Left ventricle myocardium inferior (tissue), 1 donor: ENCODE results near the gene POU2F1. TPM values are rescaled to one million over a fixed set of nuclear protein-coding genes. Genes with fewer than 3 reads are reported as not detected.

ENCODE experiments used
- DNase-seq: peaks from one replicate; pipeline ENCODE4 v3.0.0-alpha.2; 2020
- H3K27ac ChIP-seq: fragments of 200-600 bp; replicated peaks from 2 replicates; pipeline ENCODE4 v1.8.0; 2021
- H3K27me3 ChIP-seq: fragments of 200-600 bp; 2 replicates; pipeline ENCODE4 v1.8.0; 2021; ENCODE audit warnings: low read depth
- H3K36me3 ChIP-seq: fragments of 200-600 bp; 2 replicates; pipeline ENCODE4 v1.8.0; 2021
- H3K4me1 ChIP-seq: fragments of 200-600 bp; 2 replicates; pipeline ENCODE4 v1.8.0; 2021
- H3K4me3 ChIP-seq: fragments of 200-600 bp; 2 replicates; pipeline ENCODE4 v1.8.0; 2021; ENCODE audit warnings: mild to moderate bottlenecking, moderate library complexity
- H3K9me3 ChIP-seq: fragments of 200-600 bp; replicated peaks from 2 replicates; pipeline ENCODE4 v1.8.0; 2021
- CTCF ChIP-seq: fragments of 200-600 bp; IDR thresholded peaks from 2 replicates; pipeline ENCODE4 v1.8.0; 2021; ENCODE audit warnings: antibody characterized with exemption, mild to moderate bottlenecking, borderline replicate concordance
- intact Hi-C: fragments of 100-400 bp; cut with micrococcal nuclease; formaldehyde crosslinking; loops from one replicate; pipeline ENCODE4 v1.11.0; 2022
- total RNA-seq: library from RNA; stranded (reverse); fragmentation: NEBNext Ultra II Directional; extraction: Animal tissue kit (Norgen Biotek cat#: 25700); gene quantifications from one replicate; pipeline ENCODE4 v1.2.1, GENCODE V29; 2021
- donor health status: DM: no; HTN: yes; CAD: no; lungs with severe emphysema.

Gene POU2F1
- total RNA-seq, 1 donor from 2014 or later = 7.5 TPM

GRCh38 chr1:167247754-167248153, 27.1 kb downstream of the POU2F1 start:
- DNase-seq = no peak
- H3K27me3 ChIP-seq = no peaks in the 10 kb centered on the region
- H3K9me3 ChIP-seq = peaks cover 4% of the 10 kb centered on the region
- no peaks in the 10 kb centered on the region for H3K36me3 ChIP-seq
- no peak for TF ChIP-seq CTCF
- peaks cover 12% of the 10 kb centered on the region for H3K4me1 ChIP-seq
- H3K27ac ChIP-seq = no peak overlapping the region
- intact Hi-C loops = no loop called here
- no peak overlapping the region for H3K4me3 ChIP-seq

GRCh38 chr1:167248707-167249642, 28.3 kb downstream of the POU2F1 start:
- Histone ChIP-seq H3K27me3 (no peaks in the 10 kb centered on the region), H3K9me3 (peaks cover 2% of the 10 kb centered on the region), H3K4me3 (no peak overlapping the region), H3K36me3 (no peaks in the 10 kb centered on the region), H3K27ac (no peak overlapping the region), H3K4me1 (peaks cover 12% of the 10 kb centered on the region)
- intact Hi-C loops = no loop called here
- no peak for TF ChIP-seq CTCF
- no peak for DNase-seq

- no peak for TF ChIP-seq CTCF
- no peaks in the 10 kb centered on the region for H3K9me3 ChIP-seq
- no peak for DNase-seq
- H3K27me3 ChIP-seq = no peaks in the 10 kb centered on the region
- H3K36me3 ChIP-seq = no peaks in the 10 kb centered on the region
- H3K4me1 ChIP-seq = peaks cover 12% of the 10 kb centered on the region
- intact Hi-C loops = no loop called here
- no peak overlapping the region for H3K27ac ChIP-seq
- H3K4me3 ChIP-seq = no peak overlapping the region
Measured at GRCh38 chr1:167249702-167250101, 29.0 kb downstream of the POU2F1 start.

GRCh38 chr1:167250482-167250881, 29.8 kb downstream of the POU2F1 start:
- TF ChIP-seq CTCF = no peak
- no peak overlapping the region for H3K4me3 ChIP-seq
- intact Hi-C loops = no loop called here
- no peak overlapping the region for H3K27ac ChIP-seq
- no peaks in the 10 kb centered on the region for H3K9me3 ChIP-seq
- DNase-seq = no peak
- H3K27me3 ChIP-seq = no peaks in the 10 kb centered on the region
- H3K36me3 ChIP-seq = no peaks in the 10 kb centered on the region
- H3K4me1 ChIP-seq = peaks cover 16% of the 10 kb centered on the region

GRCh38 chr1:167251472-167251871, 30.8 kb downstream of the POU2F1 start:
- Histone ChIP-seq H3K4me1 (peaks cover 16% of the 10 kb centered on the region), H3K4me3 (no peak overlapping the region), H3K36me3 (no peaks in the 10 kb centered on the region), H3K27ac (no peak overlapping the region), H3K9me3 (no peaks in the 10 kb centered on the region), H3K27me3 (no peaks in the 10 kb centered on the region)
- intact Hi-C loops = no loop called here
- TF ChIP-seq CTCF = no peak
- no peak for DNase-seq
